ENCODE results near the gene GABBR1. TPM values are rescaled to one million over a fixed set of nuclear protein-coding genes. Genes with fewer than 3 reads are reported as not detected.
A peak's percentile ranks its signal among the peaks of the same experiment; 100 is the strongest.
"Not testable (repeated sequence)": the region's sequence is repeated elsewhere in the genome, so short reads cannot be mapped to it uniquely, and the experiment has no call there.

Gene GABBR1
- total RNA-seq: 33.0 TPM

GRCh38 chr6:29632789-29633533 lies at the start of gene GABBR1:
Gene GABBR1 (minus strand): TSS chr6:29633183. CDS start chr6:29632385, 798 bp downstream.
- peak; percentile 97 for DNase-seq

DNA sequence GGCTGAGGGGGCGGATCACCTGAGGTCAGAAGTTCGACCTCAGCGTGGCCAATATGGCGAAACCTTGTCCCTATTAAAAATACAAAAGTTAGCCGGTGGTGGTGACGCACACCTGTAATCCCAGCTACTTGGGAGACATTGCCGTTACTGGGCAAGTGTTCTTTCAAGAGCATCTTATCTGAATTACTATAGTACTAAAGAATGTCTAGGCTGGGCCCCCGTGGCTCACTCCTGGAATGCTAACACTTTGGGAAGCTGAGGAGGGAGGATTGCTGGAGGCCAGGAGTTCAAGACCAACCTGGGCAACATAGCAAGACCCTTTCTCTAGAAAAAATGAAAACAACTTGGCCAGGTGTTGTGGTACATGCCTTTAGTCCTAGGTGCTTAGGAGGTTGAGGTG lies 48.8 kb upstream of the GABBR1 start:
- DNase-seq: no peak

DNA sequence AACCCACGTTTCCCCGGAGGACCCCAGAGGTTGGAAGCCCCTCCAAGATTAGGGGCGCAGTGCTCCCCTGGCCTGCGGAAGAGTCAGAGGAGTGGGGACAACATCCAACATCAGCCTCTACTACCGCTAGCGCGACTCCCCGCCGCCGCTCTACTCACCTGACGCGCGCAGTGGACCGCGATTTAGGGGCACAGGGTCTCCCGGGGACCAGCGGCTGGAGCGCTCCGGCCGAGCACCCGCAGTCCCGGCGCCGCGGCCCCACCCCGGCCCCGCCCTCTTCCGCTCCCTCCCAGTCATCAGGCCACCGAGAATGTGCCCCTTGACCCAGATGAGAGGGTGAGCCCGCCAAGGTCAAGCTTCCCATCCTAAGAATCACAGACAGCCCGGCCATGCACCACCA lies 47.9 kb upstream of the GABBR1 start, which contains the start of gene ZFP57:
ZFP57 (minus strand) TSS at position 249 of the 400 bp plus-strand sequence. CDS start 4,149 bp downstream, outside the sequence.
- no peak for DNase-seq

GRCh38 chr6:29680416-29680815 lies 47.4 kb upstream of the GABBR1 start:
- no peak for DNase-seq

DNA sequence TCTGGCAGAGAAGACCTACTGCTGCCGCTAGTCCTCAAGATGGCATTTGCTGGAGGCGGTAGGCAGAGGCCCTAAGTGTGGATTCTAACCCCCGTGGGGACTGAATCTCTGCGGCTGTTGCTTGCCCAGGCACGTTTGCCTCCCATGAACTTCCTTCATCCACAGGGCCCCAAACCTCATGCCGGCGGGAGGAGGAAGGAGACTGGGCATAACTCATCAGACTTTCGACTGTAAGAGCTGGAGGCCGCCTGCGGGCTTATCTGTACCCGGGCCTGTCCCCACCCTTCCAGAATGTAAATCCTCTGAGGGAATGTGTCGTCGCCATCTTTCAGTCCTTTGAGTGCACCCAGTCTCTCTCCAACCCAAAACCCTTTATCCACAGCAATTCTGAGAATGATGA lies 47.0 kb upstream of the GABBR1 start:
- no peak for DNase-seq

- no peak for DNase-seq
Observed at GRCh38 chr6:29678114-29678513, 45.1 kb upstream of the GABBR1 start.

DNA sequence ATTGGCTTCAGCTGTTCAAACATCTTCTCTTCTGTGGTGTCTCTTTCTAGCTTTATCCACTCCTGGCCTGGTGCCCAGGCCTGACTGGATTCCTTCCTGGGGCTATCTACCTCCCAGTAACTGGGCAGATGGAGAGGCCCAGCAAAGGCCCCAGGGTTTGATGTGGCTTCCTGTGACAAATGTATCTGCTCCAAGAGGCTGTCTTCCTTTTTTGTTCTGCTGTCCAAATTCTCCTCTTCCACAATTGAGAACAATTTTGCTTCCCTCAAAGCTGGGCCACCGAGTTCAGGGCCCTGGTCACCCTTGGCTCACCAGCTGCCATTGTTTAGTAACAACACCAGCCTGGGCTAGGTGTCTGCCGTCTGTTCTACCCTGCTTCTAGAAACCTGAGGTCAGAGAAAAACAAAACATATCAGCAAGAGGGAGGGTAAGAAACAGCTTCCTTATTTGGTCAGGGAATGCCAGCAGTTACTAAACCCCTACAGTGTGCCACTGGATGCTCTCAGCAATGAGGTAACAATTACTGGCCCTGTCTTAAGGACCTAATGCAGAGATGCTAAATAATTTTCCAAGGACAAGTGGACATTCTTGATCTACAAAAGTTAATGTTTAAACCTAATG lies 44.1 kb upstream of the GABBR1 start:
- no peak for DNase-seq

DNA sequence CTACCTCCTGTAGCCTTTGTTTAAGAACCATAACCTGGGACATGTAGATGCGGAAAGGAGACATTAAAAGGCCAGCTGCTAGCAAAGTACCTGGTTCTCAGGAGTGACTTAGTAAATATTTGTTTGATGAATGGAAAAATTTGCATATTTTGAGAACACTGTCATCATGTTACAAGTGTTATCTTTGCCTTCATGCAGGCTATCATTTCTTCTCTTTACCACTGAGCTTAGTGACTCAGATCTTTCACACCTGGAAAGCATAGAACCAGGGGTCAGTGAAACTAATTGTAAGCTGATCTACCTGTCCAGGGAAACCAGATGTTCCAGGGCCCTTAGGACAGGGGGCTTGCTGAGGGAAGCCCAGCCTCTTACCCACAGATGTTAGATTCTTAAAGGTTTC lies 42.6 kb upstream of the GABBR1 start:
- no peak for DNase-seq

- DNase-seq: no peak
Observed at GRCh38 chr6:29674008-29674407, 41.0 kb upstream of the GABBR1 start.

- DNase-seq: no peak
Observed at GRCh38 chr6:29673161-29673560, 40.2 kb upstream of the GABBR1 start.

DNA sequence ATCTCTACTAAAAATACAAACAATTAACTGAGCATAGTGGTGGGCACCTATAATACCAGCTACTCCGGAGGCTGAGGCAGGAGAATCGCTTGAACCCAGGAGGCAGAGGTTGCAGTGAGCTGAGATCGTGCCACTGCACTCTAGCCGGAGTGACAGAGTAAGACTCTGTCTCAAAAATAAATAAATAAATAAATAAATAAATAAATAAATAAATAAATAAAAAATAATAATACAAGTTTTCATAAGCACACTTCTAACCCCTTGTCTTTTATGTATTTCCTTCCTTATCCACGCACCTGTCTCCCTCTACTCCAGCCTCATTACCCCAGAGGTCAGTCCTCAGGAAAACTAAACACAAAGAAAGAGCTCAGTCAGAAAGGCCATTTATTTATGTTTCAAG lies 39.1 kb upstream of the GABBR1 start:
- DNase-seq: not testable (repeated sequence)

- no peak for DNase-seq
Observed at GRCh38 chr6:29671026-29671425, 38.0 kb upstream of the GABBR1 start.

- DNase-seq: no peak
Observed at GRCh38 chr6:29667158-29667557, 34.2 kb upstream of the GABBR1 start.

DNA sequence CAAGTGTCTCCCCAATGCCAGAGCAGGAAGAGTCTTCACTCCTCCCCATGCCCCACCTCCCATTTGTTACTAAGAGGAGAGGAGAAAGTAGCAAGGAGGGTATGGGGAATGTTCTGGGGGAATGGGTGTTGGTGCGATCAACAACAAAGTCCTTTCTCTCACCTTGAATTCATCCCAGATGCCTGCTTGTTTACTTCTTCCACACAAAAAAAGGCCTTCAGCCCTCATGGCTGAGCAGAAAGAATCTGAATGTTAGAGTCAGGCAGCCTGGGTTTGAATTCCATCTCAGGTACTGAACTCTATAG lies 33.8 kb upstream of the GABBR1 start:
- DNase-seq: no peak

- no peak for DNase-seq
Observed at GRCh38 chr6:29665942-29666825, 33.2 kb upstream of the GABBR1 start.

DNA sequence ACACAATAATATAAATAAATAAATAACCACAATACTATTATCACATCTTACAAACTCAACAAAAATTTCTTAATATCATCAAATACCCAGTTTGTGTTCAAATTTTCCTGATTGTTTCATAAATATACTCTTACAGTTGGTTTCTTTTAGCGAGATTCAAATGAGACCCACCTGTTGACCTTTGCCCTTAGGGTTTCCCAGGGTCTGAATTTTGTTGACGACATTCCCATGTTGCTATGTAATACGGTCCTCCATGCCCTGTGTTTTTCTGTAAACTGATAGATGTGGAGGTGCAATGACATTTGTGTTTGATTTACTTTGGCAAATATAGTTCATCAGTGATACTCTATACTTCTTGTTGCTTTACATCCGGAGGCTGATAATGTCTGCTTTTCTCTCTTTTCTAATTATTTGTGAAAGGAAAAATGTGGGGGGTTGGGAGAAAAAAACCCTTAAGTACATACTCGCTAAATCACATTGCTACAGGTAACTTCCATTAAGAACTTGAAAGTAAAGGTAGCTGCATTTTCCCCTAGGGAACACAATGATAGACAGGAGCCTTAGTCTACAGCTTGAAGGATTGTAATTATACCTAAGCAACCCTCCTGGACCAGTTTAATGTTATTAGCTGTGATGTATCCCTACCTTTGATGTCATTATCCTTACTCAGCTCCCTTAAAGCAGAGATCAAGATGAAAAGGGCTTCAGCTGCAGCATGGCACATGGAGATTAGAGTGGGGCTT lies 30.5 kb upstream of the GABBR1 start:
- DNase-seq: no peak

DNA sequence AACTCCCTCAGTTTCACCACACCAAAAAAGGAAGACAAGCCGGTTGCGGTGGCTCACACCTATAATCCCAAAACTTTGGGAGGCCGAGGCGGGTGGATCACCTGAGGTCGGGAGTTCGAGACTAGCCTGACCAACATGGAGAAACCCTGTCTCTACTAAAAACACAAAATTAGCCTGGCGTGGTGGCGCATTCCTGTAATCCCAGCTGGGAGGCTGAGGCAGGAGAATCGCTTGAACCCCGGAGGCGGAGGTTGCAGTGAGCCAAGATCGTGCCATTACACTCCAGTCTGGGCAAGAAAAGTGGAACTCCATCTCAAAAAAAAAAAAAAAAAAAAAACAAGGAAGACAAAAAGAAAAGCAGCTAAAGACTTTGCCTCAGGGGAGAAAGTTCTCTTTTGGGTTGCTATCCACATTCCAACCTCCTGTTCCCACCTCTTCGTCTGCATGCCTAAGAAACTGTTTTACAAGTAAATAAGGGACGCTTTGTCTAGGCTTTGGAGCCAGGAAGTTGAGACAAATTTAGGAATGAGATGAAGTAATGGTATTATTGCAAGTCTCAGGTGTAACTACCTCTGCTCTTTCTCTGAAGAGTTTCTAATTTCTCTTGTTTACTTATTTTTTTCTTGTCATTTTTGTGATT lies 28.6 kb upstream of the GABBR1 start:
- DNase-seq: peak; percentile 26

DNA sequence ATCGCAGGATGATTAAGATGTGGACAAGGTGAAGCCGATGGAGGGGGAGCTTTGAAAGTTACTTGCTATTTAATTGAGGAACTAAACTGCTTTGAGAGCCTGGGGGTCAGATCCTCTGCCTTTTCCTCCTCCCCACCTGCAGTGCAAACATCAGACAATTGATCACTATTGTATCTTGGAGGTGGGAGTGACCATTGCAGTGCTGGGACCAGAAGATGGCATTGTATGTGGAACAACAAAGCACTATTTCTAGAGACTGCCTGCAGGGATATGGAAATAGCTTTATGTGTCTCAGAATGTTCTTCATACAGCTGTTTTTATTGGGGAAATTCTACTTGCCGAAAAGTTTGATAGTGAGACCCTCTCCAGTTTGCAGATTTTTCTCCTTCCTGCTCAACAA lies 28.1 kb upstream of the GABBR1 start:
- no peak for DNase-seq

DNA sequence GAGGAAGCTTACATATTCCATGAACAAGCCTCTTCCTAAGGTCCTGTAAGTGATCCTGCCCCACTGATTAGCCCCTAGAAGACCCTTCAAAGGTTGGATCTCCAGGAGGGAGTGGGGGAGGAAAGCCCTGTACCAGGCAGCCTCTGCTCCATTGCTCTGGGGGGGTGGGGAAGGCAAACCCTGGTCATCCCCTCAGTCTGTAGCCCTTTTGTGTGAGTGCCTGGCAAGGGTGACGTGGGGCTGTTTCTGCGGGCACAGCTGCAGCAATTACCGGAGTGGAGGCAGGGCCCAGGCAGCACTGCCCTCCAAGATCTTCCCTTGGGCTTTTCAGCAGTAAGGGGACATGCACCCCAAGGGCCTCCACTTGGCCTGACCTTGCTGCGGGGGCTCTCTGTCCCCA lies 23.8 kb upstream of the GABBR1 start, which contains the start of gene MOG:
MOG (plus strand) TSS at position 295 of the 400 bp plus-strand sequence. CDS start 118 bp downstream, outside the sequence.
- no peak for DNase-seq

- DNase-seq: no peak
Observed at GRCh38 chr6:29656157-29656556, 23.2 kb upstream of the GABBR1 start.

- DNase-seq: no peak
Observed at GRCh38 chr6:29655658-29656057, 22.7 kb upstream of the GABBR1 start.
